Measurements from ENCODE around the gene YPEL3. TPM values are rescaled to one million over a fixed set of nuclear protein-coding genes. Genes with fewer than 3 reads are reported as not detected.

The YPEL3 gene
- total and polyA plus RNA-seq, 2 of the 8 experiments (the other 6 are each of a cell fraction or from before 2014, with no cell fraction given), result 40.3 to 53.3 TPM

DNA sequence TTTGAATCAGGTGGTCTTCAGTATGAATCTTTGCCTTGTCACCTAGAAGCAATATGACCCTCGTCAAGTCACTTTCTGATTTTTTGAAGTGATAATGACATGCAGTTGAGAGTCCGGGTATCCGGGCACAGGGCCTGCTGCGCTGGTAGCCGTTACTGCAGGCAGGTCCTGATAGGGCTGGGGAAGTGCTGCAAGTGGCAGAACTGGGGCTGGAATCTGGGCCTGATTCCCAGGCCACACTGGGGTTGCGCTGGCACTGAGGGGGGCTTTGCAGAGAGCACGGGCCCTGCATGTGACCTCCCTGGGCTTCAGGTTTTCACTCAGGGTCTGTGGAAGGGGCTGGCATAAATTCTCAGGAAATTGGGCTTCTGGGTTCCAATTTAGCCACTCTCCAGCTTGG is 17.3 kb downstream of the YPEL3 start:
- CTCF ChIA-PET (ENCODE audit: partially characterized antibody), result interaction anchor here (1.2 to 5.9 kb wide), 4 partner anchors 11 to 24 kb away, joined by 3 to 46 read pairs (median 6); partner anchors contain the start of gene TBX6

More for the DNA sequence above, 17.3 kb downstream of the YPEL3 start:
- peaks cover 18 to 46% (median 29%) of the 10 kb centered on the region in 4 experiments; a peak in 7 of 8 replicates for H3K36me3 ChIP-seq (ENCODE audit: control insufficient read depth in 2 of 4, insufficient read depth in 4 of 4, low read length in 3 of 4)
- no peak overlapping the region for H3K14ac ChIP-seq (ENCODE audit: insufficient read length)
- no peak overlapping the region for H3K4me2 ChIP-seq (ENCODE audit: insufficient read depth in 1 of 2, low read depth in 2 of 2, low read length in 2 of 2)
- no peak overlapping the region for H3K18ac ChIP-seq (ENCODE audit: extremely low read depth, low read length)
- H2BK15ac ChIP-seq (ENCODE audit: low read length), result no peak overlapping the region
- H3K4me3 ChIP-seq (ENCODE audit: extremely low read depth in 1 of 4, insufficient read depth in 2 of 4, low read depth in 3 of 4, low read length in 4 of 4), result no peak overlapping the region
- H3K79me2 ChIP-seq (ENCODE audit: control insufficient read depth in 1 of 2, insufficient read depth in 2 of 2, low read length in 2 of 2), result peaks cover 11 to 35% of the 10 kb centered on the region in 2 experiments
- no peak for TF ChIP-seq TAF7 (optimal IDR thresholded peaks at IDR 0.05; ENCODE audit: borderline replicate concordance, low read depth, low read length)
- no peak for TF ChIP-seq CREB1 (IDR thresholded peaks at IDR 0.05)
- no peak for TF ChIP-seq BRCA1 (IDR thresholded peaks at IDR 0.05; ENCODE audit: low read depth, low read length)
- no peak for TF ChIP-seq RNF2 (IDR thresholded peaks at IDR 0.05; ENCODE audit: borderline replicate concordance, low read depth, low read length, missing control alignments, poor library complexity, severe bottlenecking)
- no peak overlapping the region for H4K8ac ChIP-seq (ENCODE audit: extremely low read depth, insufficient read depth, low read length)
- no peak overlapping the region for H3K4ac ChIP-seq (replicated peaks; ENCODE audit: insufficient read length, low read depth, low read length)
- H2BK20ac ChIP-seq (ENCODE audit: low read length), result no peak overlapping the region
- H3K23ac ChIP-seq (ENCODE audit: insufficient read length), result no peak overlapping the region
- no peak overlapping the region for H2AK5ac ChIP-seq (ENCODE audit: low read depth, low read length)
- 96% methylated on average over 7 of the region's 7 CpGs; no CpG with 5 or more reads in 1 of the 2 experiments for WGBS, 2 experiments (ENCODE audit: extremely low coverage in 1 of 2, insufficient coverage in 1 of 2, insufficient read length in 1 of 2, insufficient replicate concordance in 2 of 2, low coverage in 1 of 2, low lambda C conversion rate in 2 of 2, missing lambda C conversion rate in 1 of 2)
- FAIRE-seq (no peak), DNase-seq (ENCODE audit: low read depth in 1 of 2, low spot score in 2 of 2) (no peak)
- H4K91ac ChIP-seq (replicated peaks; ENCODE audit: insufficient read length, low read length), result no peak overlapping the region
- H3K79me1 ChIP-seq (ENCODE audit: low read depth, low read length), result peaks cover 12% of the 10 kb centered on the region
- H2BK12ac ChIP-seq (ENCODE audit: low read depth, low read length), result no peak overlapping the region
- POLR2A ChIA-PET (ENCODE audit: partially characterized antibody), result interaction anchor here (9.9 to 21.2 kb wide), 2 partner anchors 10 to 12 kb away, joined by 151 to 353 read pairs; partner anchors contain the start of genes ALDOA, TBX6 and YPEL3
- H3K56ac ChIP-seq (replicated peaks; ENCODE audit: insufficient read length, low read depth, low read length), result no peak overlapping the region
- peaks cover 19 to 30% of the 10 kb centered on the region in 2 experiments for H4K20me1 ChIP-seq (replicated peaks in 1 of 2; ENCODE audit: control insufficient read depth in 1 of 2, insufficient read depth in 2 of 2, low read length in 2 of 2)
- peaks cover 7% of the 10 kb centered on the region; the same call in 1 of the 2 replicates for H3K23me2 ChIP-seq (ENCODE audit: low read depth, low read length)
- H3K27me3 ChIP-seq (replicated peaks in 1 of 4; ENCODE audit: control insufficient read depth in 3 of 4, extremely low read depth in 1 of 4, insufficient read depth in 3 of 4, low read length in 3 of 4), result no peaks in the 10 kb centered on the region
- H4K5ac ChIP-seq (ENCODE audit: insufficient read length, low read depth, low read length), result no peak overlapping the region
- H2BK120ac ChIP-seq (replicated peaks; ENCODE audit: low read depth, low read length), result no peak overlapping the region
- H3K9ac ChIP-seq (replicated peaks in 1 of 4; ENCODE audit: extremely low read depth in 1 of 4, low read depth in 3 of 4, low read length in 3 of 4), result no peak overlapping the region
- H3K4me1 ChIP-seq (replicated peaks in 1 of 4; ENCODE audit: control insufficient read depth in 3 of 4, insufficient read depth in 4 of 4, low read length in 3 of 4), result peaks cover 0 to 7% (median 1%) of the 10 kb centered on the region in 4 experiments; a peak in 2 of 7 replicates
- H2BK5ac ChIP-seq (ENCODE audit: low read depth, low read length), result no peak overlapping the region
- H3K27ac ChIP-seq (ENCODE audit: low read depth, low read length), result no peak overlapping the region
- no peak overlapping the region for H2AFZ ChIP-seq (ENCODE audit: low read length)
- H3K9me3 ChIP-seq (ENCODE audit: insufficient read depth in 2 of 2, low read depth in 1 of 2, low read length in 1 of 2), result no peaks in the 10 kb centered on the region
